GM21723 (cell line): ENCODE results near the gene SLC66A2.
A peak's percentile ranks its signal among the peaks of the same experiment; 100 is the strongest.
"Not testable (repeated sequence)": the region's sequence is repeated elsewhere in the genome, so short reads cannot be mapped to it uniquely, and the experiment has no call there.

ENCODE experiments used
- ATAC-seq: cut with Tn5 transposase; IDR thresholded peaks from one replicate; pipeline ENCODE4 v1.9.1; 2021; ENCODE audit warnings: mild to moderate bottlenecking, moderate library complexity; ENCODE audit not compliant: unreplicated experiment

The SLC66A2 gene

GRCh38 chr18:79951545-79952455 lies at the start of gene SLC66A2:
Gene SLC66A2, minus strand, starts transcription at chr18:79951653. Its CDS starts 727 bp downstream, at chr18:79950926.
- ATAC-seq, result peak; percentile 72

DNA sequence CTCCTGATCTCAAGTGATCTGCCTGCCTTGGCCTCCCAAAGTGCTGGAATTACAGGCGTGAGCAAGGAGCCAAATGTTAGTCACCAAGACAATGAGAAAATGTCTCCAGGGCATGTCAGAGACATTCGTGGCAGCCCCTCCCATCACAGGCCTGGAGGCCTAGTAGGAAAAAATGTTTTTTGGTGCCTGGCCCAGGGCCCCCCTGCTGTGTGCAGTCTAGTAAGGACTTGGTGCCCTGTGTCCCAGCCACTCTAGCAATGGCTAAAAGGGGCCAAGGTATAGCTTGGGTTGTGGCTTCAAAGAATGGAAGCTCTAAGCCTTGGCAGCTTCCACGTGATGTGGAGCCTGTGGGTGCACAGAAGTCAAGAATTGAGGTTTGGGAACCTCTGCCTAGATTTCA lies 49.4 kb upstream of the SLC66A2 start:
- ATAC-seq, result no peak

GRCh38 chr18:79999701-80000100 lies 48.2 kb upstream of the SLC66A2 start:
- not testable (repeated sequence) for ATAC-seq

- ATAC-seq, result no peak
These were observed 40.0 kb upstream of the SLC66A2 start for GRCh38 chr18:79991494-79991893.

DNA sequence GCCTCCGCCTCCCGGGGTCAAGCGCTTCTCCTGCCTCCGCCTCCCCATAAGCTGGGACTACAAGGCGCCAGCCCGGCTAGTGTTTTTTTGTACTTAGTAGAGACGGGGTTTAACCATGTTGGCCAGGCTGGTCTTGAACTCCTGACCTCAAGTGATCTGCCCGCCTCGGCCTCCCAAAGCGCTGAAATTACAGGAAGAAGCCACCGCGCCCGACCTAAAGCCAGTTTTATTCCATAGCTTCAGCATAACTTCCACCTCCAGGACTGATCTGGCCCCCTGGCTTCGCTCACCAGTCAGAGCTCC lies 37.7 kb upstream of the SLC66A2 start:
- ATAC-seq, result no peak

GRCh38 chr18:79988451-79989194 lies 37.2 kb upstream of the SLC66A2 start, which contains the start of gene TXNL4A:
Gene TXNL4A, minus strand, starts transcription at chr18:79988563. Its CDS starts 171 bp downstream, at chr18:79988392.
- peak; percentile 97 for ATAC-seq

DNA sequence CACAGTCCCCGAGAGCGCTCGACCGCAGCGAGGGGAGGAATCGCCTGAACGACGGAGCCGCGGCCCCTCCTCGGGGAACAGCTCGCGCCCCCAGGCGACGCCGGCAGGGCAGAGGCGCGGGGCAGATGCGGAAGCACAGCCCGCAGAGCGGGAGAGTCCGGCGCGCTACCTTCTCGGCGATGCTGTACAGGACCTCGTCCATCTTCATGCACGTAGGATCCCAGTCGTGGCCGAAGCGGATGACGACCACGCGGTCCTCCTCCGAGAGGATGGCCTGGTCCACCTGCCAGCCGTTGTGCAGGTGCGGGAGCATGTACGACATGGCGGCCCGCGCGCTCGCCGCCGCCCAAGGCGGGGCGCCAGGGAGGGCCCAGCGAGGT lies 36.6 kb upstream of the SLC66A2 start:
- peak; percentile 77 for ATAC-seq

DNA sequence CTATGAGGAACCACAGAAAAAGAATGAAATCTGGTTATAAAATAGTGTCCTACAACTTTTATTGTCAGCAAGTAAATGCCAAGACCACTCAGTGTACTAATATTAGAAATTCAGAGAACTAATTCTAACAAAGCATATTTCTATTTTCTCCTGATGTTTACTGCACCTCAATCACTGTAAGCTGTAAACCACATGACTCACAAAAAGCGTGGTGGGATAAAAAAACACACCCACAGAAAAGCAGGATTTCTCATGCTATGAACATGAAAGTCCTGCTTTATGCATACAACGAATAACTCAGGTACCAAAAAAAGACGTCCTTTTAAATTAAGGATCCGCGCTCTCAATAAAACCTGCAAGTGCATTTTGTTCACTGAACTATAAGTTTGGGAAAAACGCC lies 36.1 kb upstream of the SLC66A2 start:
- no peak for ATAC-seq

DNA sequence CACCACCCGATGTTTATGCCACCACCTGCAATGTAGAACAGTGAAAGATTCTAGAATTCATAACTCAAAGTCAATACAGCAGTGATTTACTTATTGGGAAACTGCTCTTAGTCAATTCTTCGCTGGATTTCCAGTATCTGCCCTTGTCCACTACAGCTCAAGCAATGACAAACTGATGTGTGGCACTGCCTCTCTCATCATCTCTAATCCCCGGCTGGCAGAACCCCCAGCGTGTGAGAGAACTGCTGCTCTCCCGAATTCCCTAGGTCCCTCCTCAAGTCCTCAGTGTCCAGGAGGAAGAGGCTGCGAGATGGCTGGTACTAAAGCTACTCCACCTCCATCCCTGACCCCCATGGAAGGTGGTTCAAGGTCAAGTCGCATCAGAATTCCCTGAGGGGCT lies 35.3 kb upstream of the SLC66A2 start:
- ATAC-seq, result no peak

DNA sequence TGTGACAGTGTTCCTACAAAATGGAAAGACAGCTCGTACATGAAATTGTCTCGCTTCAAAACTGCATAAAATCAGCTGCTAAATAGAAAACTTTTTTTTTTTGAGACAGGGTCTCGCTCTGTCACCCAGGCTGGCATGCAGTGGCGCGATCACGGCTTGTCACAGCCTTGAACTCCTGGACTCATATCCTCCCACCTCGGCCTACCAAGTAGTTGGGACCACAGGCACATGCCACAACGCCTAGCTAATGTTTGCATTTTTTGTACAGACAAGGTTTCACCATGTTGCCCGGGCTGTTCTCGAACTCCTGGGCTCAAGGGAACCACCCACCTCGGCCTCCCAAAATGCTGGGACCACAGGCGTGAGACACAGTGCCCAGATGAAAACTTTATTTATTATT lies 33.7 kb upstream of the SLC66A2 start:
- ATAC-seq, result no peak

DNA sequence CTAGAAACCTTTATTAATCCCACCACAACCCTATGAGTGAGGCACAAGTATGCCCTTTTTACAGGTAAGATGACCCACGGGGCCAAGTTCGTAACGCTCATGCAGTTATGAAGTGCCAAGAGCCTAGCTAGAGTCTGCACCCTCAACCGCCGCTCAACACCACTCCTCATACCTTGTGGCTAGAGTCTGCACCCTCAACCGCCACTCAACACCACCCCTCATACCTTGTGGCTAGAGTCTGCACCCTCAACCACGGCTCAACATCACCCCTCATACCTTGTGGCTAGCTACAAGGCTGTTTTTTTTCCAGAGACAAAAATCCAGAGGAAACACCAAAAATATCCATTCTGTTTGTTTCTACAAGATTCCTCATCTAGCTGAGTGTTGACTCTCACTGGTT lies 32.3 kb upstream of the SLC66A2 start:
- no peak for ATAC-seq

DNA sequence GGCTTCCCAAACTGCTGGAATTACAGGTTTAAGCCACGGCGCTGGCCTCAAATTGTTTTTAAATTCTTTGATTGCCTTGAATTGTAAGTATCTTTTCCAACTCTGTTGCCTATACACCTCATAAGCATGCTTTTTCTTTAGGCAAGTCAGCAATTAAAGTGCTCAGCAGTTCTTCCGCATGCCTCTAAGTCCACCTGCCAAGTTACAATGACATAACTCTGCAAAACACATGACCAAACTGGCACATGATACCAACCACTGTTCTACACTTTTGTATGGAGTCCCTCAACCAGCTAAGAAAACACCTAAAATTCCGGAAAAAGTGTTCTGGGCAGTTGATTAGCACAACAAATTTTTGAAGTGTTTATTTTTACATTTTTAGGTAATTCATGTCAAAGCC lies 31.8 kb upstream of the SLC66A2 start:
- no peak for ATAC-seq

GRCh38 chr18:79982736-79983135 lies 31.3 kb upstream of the SLC66A2 start:
- ATAC-seq, result no peak

- ATAC-seq, result no peak
These were observed 29.1 kb upstream of the SLC66A2 start for GRCh38 chr18:79980585-79980984.

DNA sequence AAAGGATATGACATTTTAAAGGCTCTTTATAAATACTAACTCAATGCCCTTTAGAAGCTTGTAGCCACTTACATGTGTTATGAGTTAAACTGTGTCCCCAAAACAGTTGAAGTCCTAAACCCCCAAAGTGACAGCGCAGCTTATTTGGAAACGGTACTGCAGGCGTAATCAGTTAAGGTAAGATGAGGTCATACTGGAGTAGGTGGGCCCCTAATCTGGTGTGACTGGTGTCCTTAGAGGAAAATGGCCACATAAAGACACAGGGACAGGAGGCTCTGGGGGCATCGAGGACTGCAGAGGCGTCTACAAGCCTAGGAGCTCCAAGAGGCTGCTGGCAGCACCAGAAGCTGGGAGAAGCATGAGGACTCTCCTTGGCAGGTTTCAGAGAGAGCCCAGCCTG lies 28.4 kb upstream of the SLC66A2 start:
- ATAC-seq, result no peak

DNA sequence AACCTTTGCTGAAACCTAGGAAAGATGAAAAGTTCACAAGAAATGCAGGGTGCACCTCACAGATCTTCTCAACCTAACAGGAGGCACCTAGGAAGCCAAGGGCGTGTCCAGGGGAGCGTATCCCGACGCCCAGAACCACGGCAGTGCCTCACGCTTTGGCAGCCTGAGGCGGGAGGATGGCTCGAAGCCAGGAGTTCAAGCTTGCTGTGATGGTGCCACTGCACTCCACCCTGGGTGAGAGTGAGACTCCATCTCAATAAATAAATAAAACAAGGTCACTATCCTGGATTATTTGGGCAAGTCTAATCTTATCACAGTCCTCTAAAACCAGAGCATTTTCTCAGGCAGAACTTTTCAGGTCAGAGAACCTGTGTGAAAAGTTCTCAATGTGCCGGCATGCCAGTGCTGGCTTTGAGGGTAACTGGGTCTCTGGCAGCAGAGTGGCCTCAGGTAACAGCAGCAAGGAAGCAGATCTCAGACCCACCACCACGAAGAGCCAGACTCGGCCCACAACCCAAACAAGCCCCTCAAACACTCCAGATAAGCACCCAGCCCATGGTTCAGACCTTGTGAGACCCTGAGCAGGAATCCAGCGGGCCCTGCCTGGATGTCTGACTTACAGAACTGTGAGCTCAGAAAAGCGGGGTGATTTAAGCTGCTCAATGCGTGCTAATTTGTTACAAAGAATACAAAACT lies 24.7 kb upstream of the SLC66A2 start:
- ATAC-seq, result no peak

DNA sequence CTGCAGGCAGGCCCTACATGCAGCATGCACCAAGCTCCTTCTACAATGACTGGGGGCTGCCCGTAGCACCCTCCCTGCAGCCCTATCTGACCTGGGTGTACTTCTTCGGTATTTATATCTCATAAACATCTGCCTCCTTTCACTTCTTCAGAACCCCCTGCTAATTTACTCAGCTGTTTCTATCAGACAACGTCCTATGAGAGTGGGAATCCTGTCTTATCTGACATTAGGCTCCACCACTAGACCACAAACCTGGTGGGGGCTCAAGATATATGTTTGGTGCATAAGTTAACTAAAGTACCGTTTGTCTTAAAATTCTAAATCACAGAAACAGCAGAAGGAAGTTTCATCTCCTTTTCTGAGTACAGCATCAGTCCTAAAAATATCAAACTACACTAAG lies 23.6 kb upstream of the SLC66A2 start:
- ATAC-seq, result no peak

DNA sequence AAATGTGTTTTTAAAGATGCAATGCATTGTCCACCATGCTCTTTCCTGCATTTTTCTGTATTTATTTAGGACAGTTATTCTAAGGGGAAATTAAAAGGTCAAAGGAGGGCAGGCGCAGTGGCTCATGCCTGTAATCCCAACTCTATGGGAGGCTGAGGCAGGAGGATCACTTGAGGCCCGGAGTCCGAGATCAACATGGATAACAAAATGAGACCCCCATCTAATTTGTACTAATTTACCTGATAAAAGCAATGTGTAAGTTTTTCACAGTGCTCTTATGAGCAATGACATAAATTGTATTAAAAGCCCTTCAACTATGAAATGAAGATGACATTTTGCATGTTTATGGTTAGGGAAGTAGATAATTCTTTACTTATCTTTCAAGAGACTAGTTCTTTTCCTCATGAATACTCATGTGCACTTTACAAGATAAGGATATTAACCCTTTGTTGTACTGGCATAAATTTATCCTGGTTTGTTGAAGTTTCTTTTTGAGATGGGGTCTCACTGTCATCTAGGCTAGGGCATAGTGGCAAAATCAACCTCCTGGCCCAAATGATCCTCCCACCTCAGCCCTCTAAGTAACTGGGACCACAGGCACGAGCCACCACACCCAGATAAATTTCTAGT lies 22.7 kb upstream of the SLC66A2 start:
- no peak for ATAC-seq

DNA sequence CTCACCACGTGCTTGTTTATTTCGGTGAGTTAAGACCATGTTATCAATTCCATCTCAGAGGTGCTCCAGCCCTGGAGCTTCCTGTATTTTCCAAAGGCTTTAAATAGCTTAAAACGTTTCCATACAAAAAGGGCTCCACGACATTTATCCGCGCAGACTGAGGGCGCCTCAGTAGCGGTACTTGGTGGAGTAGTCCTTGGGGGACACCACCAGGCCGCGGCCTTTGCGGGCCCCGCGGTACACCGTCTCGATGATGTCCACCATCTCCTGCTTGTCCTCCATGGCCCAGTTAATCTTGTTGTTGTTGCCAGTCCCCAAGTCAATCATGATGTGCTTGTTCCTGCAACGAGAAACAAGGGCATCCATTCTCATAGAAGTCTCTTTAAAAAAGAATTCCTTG lies 22.1 kb upstream of the SLC66A2 start:
- ATAC-seq, result no peak

GRCh38 chr18:79972720-79973119 lies 21.3 kb upstream of the SLC66A2 start:
- no peak for ATAC-seq

GRCh38 chr18:79971986-79972385 lies 20.5 kb upstream of the SLC66A2 start:
- ATAC-seq, result no peak
